GM06990 (cell line): ENCODE data around the gene ASPSCR1.

Experiments
- DNase-seq: peaks from one replicate; pipeline ENCODE4 v3.0.0-alpha.2; 2011; ENCODE audit not compliant: insufficient read length; ENCODE audit errors: extremely low read depth
- H3K27me3 ChIP-seq: replicated peaks from 2 replicates; pipeline ENCODE4 v1.6.0; 2011; ENCODE audit warnings: low read length; ENCODE audit not compliant: control insufficient read depth, insufficient read depth
- H3K36me3 ChIP-seq: 2 replicates; pipeline ENCODE4 v1.5.1; 2011; ENCODE audit warnings: low read length; ENCODE audit not compliant: control insufficient read depth, insufficient read depth
- H3K4me3 ChIP-seq: replicated peaks from 2 replicates; pipeline ENCODE4 v1.5.1; 2011; ENCODE audit warnings: low read depth, mild to moderate bottlenecking, control low read depth, low read length
- CTCF ChIP-seq: IDR thresholded peaks from 2 replicates; pipeline ENCODE4 v1.5.1; 2011; ENCODE audit warnings: low read length, control low read depth, mild to moderate bottlenecking, inconsistent platforms; ENCODE audit not compliant: insufficient read depth, poor library complexity, severe bottlenecking

Gene ASPSCR1

GRCh38 chr17:81994593-81995462, 17.4 kb downstream of the ASPSCR1 start:
- Histone ChIP-seq H3K27me3 (no peaks in the 10 kb centered on the region), H3K36me3 (peaks cover 5% of the 10 kb centered on the region), H3K4me3 (no peak overlapping the region)
- no peak for TF ChIP-seq CTCF
- DNase-seq, result no peak

GRCh38 chr17:81995463-81996231, 18.2 kb downstream of the ASPSCR1 start:
- no peak for TF ChIP-seq CTCF
- no peak overlapping the region for H3K4me3 ChIP-seq
- H3K27me3 ChIP-seq, result no peaks in the 10 kb centered on the region
- DNase-seq, result no peak
- peaks cover 5% of the 10 kb centered on the region for H3K36me3 ChIP-seq

- no peak for TF ChIP-seq CTCF
- DNase-seq, result no peak
- H3K36me3 ChIP-seq, result peaks cover 5% of the 10 kb centered on the region
- no peak overlapping the region for H3K4me3 ChIP-seq
- H3K27me3 ChIP-seq, result no peaks in the 10 kb centered on the region
These were observed 18.9 kb downstream of the ASPSCR1 start for GRCh38 chr17:81996232-81996756.

- no peak for TF ChIP-seq CTCF
- Histone ChIP-seq H3K36me3 (peaks cover 5% of the 10 kb centered on the region), H3K4me3 (no peak overlapping the region), H3K27me3 (no peaks in the 10 kb centered on the region)
- DNase-seq, result no peak
These were observed 19.5 kb downstream of the ASPSCR1 start for GRCh38 chr17:81996757-81997441.

- H3K4me3 ChIP-seq, result no peak overlapping the region
- peaks cover 5% of the 10 kb centered on the region for H3K36me3 ChIP-seq
- no peak for DNase-seq
- H3K27me3 ChIP-seq, result no peaks in the 10 kb centered on the region
- no peak for TF ChIP-seq CTCF
These were observed 20.8 kb downstream of the ASPSCR1 start for GRCh38 chr17:81998212-81998611.
